HL-60 (cell line): Measurements from ENCODE around the gene FARS2.

Source experiments
- CTCF ChIP-seq: IDR thresholded peaks from one replicate; pipeline ENCODE4 v1.5.1; 2011; ENCODE audit warnings: low read length, control low read depth, inconsistent platforms; ENCODE audit not compliant: insufficient read depth
- POLR2AphosphoS5 ChIP-seq: IDR thresholded peaks from 2 replicates; pipeline ENCODE4 v1.6.1; 2012; ENCODE audit warnings: low read depth
- REST ChIP-seq: IDR thresholded peaks from 2 replicates; pipeline ENCODE4 v1.6.1; 2012; ENCODE audit warnings: low read depth; ENCODE audit not compliant: insufficient replicate concordance

GRCh38 chr6:5534643-5535042 is 273.3 kb downstream of the FARS2 start:
- TF ChIP-seq CTCF (no peak), POLR2AphosphoS5 (no peak), REST (no peak)
